Liver (tissue), 9 donors: ENCODE measurements around the gene SLC5A2. TPM values are rescaled to one million over a fixed set of nuclear protein-coding genes. Genes with fewer than 3 reads are reported as not detected.

ENCODE experiments used
- DNase-seq: peaks from one replicate; pipeline ENCODE4 v3.0.0-alpha.2; 2017; ENCODE audit warnings: low spot score
- H3K27ac ChIP-seq, 2 donors: one replicate each; pipeline ENCODE4 v1.7.0; 2013; ENCODE audit warnings: inconsistent platforms in 2 of 2, low read length in 2 of 2, control low read depth in 1 of 2, low read depth in 1 of 2, mild to moderate bottlenecking in 1 of 2
- H3K27me3 ChIP-seq, 4 donors: one replicate each; pipeline versions ENCODE4 v1.6.1 to v1.7.0; 2013; ENCODE audit warnings: low read length in 3 of 4, inconsistent platforms in 1 of 4, mild to moderate bottlenecking in 1 of 4, moderate library complexity in 1 of 4; ENCODE audit not compliant: control insufficient read depth in 4 of 4, insufficient read depth in 4 of 4
- H3K36me3 ChIP-seq, 4 donors: one replicate each; pipeline versions ENCODE4 v1.6.1 to v1.7.0; 2013; ENCODE audit warnings: low read length in 3 of 4, mild to moderate bottlenecking in 3 of 4, low read depth in 1 of 4, moderate library complexity in 1 of 4; ENCODE audit not compliant: control insufficient read depth in 4 of 4, insufficient read depth in 3 of 4
- H3K4me1 ChIP-seq, 4 donors: one replicate each; pipeline versions ENCODE4 v1.6.1 to v1.7.0; 2013; ENCODE audit warnings: low read length in 3 of 4, mild to moderate bottlenecking in 3 of 4, moderate library complexity in 1 of 4; ENCODE audit not compliant: control insufficient read depth in 4 of 4, insufficient read depth in 4 of 4
- H3K4me3 ChIP-seq, 3 donors: one replicate each; pipeline versions ENCODE4 v1.6.1 to v1.7.0; 2013; ENCODE audit warnings: low read length in 3 of 3, control low read depth in 1 of 3, low read depth in 1 of 3, mild to moderate bottlenecking in 1 of 3
- H3K9ac ChIP-seq, 2 donors: one replicate each; pipeline ENCODE4 v1.7.0; 2013; ENCODE audit warnings: low read length in 2 of 2, mild to moderate bottlenecking in 2 of 2, moderate library complexity in 2 of 2, control low read depth in 1 of 2, low read depth in 1 of 2
- H3K9me3 ChIP-seq, 4 donors: one replicate each; pipeline versions ENCODE4 v1.6.1 to v1.7.0; 2013; ENCODE audit warnings: low read length in 3 of 4; ENCODE audit not compliant: control insufficient read depth in 4 of 4
- EGR1 ChIP-seq, 2 donors: IDR thresholded peaks; 2 replicates each; pipeline ENCODE4 v1.6.1; 2016 to 2018; ENCODE audit warnings: antibody characterized with exemption in 2 of 2, low read depth in 2 of 2
- FOXA1 ChIP-seq: IDR thresholded peaks from 2 replicates; pipeline ENCODE4 v1.6.1; 2016; ENCODE audit warnings: antibody characterized with exemption
- FOXA2 ChIP-seq: IDR thresholded peaks from 2 replicates; pipeline ENCODE4 v1.6.1; 2016; ENCODE audit warnings: antibody characterized with exemption
- GABPA ChIP-seq, 2 donors: IDR thresholded peaks in 1 of 2; conservative IDR thresholded peaks in 1 of 2; 2 replicates each; pipeline ENCODE4 v1.6.1; 2016; ENCODE audit warnings: antibody characterized with exemption in 2 of 2, mild to moderate bottlenecking in 1 of 2, moderate library complexity in 1 of 2
- HNF4A ChIP-seq, 2 donors: conservative IDR thresholded peaks; 2 replicates each; pipeline ENCODE4 v1.6.1; 2016; ENCODE audit warnings: antibody characterized with exemption in 2 of 2, mild to moderate bottlenecking in 2 of 2
- HNF4G ChIP-seq: IDR thresholded peaks from 2 replicates; pipeline ENCODE4 v1.6.1; 2016; ENCODE audit warnings: antibody characterized with exemption
- JUND ChIP-seq, 2 donors: IDR thresholded peaks; 2 replicates each; pipeline ENCODE4 v1.6.1; 2016; ENCODE audit warnings: antibody characterized with exemption in 2 of 2
- NR2F2 ChIP-seq: IDR thresholded peaks from 2 replicates; pipeline ENCODE4 v1.6.1; 2016; ENCODE audit warnings: antibody characterized with exemption
- RAD21 ChIP-seq, 2 donors: IDR thresholded peaks; 2 replicates each; pipeline ENCODE4 v1.6.1; 2016; ENCODE audit warnings: antibody characterized with exemption in 2 of 2, mild to moderate bottlenecking in 2 of 2
- RXRA ChIP-seq, 2 donors: IDR thresholded peaks; 2 replicates each; pipeline ENCODE4 v1.6.1; 2017 to 2018; ENCODE audit warnings: antibody characterized with exemption in 2 of 2, mild to moderate bottlenecking in 1 of 2
- SP1 ChIP-seq: IDR thresholded peaks from 2 replicates; pipeline ENCODE4 v1.6.1; 2018; ENCODE audit warnings: antibody characterized with exemption, mild to moderate bottlenecking
- TAF1 ChIP-seq: conservative IDR thresholded peaks from 2 replicates; pipeline ENCODE4 v1.6.1; 2016; ENCODE audit warnings: antibody characterized with exemption, mild to moderate bottlenecking
- YY1 ChIP-seq: IDR thresholded peaks from 2 replicates; pipeline ENCODE4 v1.6.1; 2016; ENCODE audit warnings: antibody characterized with exemption, mild to moderate bottlenecking
- whole genome bisulfite sequencing: extraction: QIAGEN DNeasy Blood & Tissue Kit; methylation state at CpG from one replicate; pipeline ENCODE4 v1.1.7; 2013; 5-methylcytosine and 5-hydroxymethylcytosine counted together
- polyA plus RNA-seq, 2 donors: library from polyadenylated mRNA; stranded (reverse) in 1 of 2; unstranded in 1 of 2; fragments of 200-250 nt in 1 of 2; fragments of >200 nt in 1 of 2; fragmentation: Nextera tagmentation in 1 of 2; extraction: Ambion mirVana in 1 of 2; gene quantifications; one replicate each; pipeline versions ENCODE4 v1.2.1 to v1.2.3, GENCODE V29; 2013 to 2015
- total RNA-seq, 2 donors: library from RNA; depleted of rRNA; stranded (reverse); fragments of >200 nt; gene quantifications; one replicate each; pipeline ENCODE4 v1.2.3, GENCODE V29; 2014
- TF ChIP-seq, protein P1 (sequence below): IDR thresholded peaks from 2 replicates; pipeline ENCODE4 v1.6.1; 2016; ENCODE audit warnings: antibody characterized with exemption
- TF ChIP-seq, protein P2 (sequence below): IDR thresholded peaks from 2 replicates; pipeline ENCODE4 v1.6.1; 2016; ENCODE audit warnings: antibody characterized with exemption, mild to moderate bottlenecking
- TF ChIP-seq, protein P3 (sequence below): IDR thresholded peaks from 2 replicates; pipeline ENCODE4 v1.6.1; 2016; ENCODE audit warnings: antibody characterized with exemption
- TF ChIP-seq, protein P4 (sequence below): IDR thresholded peaks from 2 replicates; pipeline ENCODE4 v1.6.1; 2016; ENCODE audit warnings: antibody characterized with exemption
- TF ChIP-seq, protein P5 (sequence below): fragments of 150-350 bp; IDR thresholded peaks from 2 replicates; pipeline ENCODE4 v1.5.1; 2017; ENCODE audit warnings: improper control_type of control experiment, low read depth, low read length; ENCODE audit not compliant: missing input control
- donor health status: healthy.
- donor health status: healthy.
- donor health status: healthy.
- donor health status: healthy.
- donor health status: healthy.

The SLC5A2 gene
- total and polyA plus RNA-seq, 4 donors: 0.14 to 8.1 (median 0.93) TPM; not detected in 1

DNA sequence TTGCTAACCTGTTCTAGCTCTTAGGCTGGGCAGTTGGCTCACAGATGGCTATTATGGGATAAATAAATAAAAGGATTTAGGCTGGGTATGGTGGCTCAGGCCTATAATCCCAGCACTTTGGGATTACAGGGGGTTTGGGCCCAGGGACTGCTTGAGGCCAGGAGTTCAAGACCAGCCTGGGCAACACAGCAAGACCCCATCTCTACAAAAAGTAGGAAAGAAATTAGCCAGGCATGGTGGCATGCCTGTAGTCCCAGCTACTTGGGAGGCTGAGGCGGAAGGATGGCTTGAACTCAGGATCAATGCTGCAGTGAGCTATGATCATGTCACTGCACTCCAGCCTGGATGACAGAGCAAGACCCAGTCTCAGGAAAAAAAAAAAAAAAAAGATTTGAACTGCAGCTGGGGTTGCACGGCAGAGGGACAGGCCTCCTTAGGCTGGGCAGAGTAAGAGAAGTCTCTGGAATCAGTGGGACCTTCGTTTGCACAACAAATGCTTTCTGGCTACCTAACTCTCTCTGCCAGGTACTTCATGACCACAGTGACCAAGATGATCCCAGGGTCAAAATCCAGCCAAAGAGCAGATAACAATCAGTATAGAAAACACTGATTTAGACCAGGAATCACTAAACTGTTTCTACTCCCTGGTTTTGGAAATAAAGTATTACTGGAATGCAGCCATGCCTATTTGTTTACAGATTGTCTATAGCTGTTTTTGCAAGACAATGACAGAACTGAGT, 18.5 kb downstream of the SLC5A2 start:
- Histone ChIP-seq H3K27me3 (no peaks in the 10 kb centered on the region), H3K36me3 (peaks cover 1 to 29% (median 20%) of the 10 kb centered on the region in 4 donors), H3K27ac (peak overlapping the region; percentile 58 to 77), H3K4me3 (no peak overlapping the region), H3K4me1 (peaks cover 7 to 56% (median 45%) of the 10 kb centered on the region in 4 donors), H3K9ac (no peak overlapping the region), H3K9me3 (no peaks in the 10 kb centered on the region)
- TF ChIP-seq EGR1 (IDR thresholded peaks at IDR 0.05; ENCODE audit: low read depth in 2 of 2) (peak in 1 of 2 donors; percentile 42), JUND (IDR thresholded peaks at IDR 0.05) (peak; percentile 61 to 81), FOXA2 (peak; percentile 42), RAD21 (IDR thresholded peaks at IDR 0.05) (peak in 1 of 2 donors; percentile 51), GABPA (IDR thresholded peaks at IDR 0.05 in 1 of 2, conservative IDR thresholded peaks at IDR 0.05 in 1 of 2) (peak in 1 of 2 donors; percentile 66), FOXA1 (no peak), RXRA (IDR thresholded peaks at IDR 0.05) (peak; percentile 80 to 93), TAF1 (no peak), HNF4G (peak; percentile 88), YY1 (peak; percentile 75), NR2F2 (peak; percentile 63), HNF4A (conservative IDR thresholded peaks at IDR 0.05) (peak; percentile 98 to 99), SP1 (peak; percentile 94)
- TF ChIP-seq, protein P1, sequence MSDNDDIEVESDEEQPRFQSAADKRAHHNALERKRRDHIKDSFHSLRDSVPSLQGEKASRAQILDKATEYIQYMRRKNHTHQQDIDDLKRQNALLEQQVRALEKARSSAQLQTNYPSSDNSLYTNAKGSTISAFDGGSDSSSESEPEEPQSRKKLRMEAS: no peak
- TF ChIP-seq, protein P2, sequence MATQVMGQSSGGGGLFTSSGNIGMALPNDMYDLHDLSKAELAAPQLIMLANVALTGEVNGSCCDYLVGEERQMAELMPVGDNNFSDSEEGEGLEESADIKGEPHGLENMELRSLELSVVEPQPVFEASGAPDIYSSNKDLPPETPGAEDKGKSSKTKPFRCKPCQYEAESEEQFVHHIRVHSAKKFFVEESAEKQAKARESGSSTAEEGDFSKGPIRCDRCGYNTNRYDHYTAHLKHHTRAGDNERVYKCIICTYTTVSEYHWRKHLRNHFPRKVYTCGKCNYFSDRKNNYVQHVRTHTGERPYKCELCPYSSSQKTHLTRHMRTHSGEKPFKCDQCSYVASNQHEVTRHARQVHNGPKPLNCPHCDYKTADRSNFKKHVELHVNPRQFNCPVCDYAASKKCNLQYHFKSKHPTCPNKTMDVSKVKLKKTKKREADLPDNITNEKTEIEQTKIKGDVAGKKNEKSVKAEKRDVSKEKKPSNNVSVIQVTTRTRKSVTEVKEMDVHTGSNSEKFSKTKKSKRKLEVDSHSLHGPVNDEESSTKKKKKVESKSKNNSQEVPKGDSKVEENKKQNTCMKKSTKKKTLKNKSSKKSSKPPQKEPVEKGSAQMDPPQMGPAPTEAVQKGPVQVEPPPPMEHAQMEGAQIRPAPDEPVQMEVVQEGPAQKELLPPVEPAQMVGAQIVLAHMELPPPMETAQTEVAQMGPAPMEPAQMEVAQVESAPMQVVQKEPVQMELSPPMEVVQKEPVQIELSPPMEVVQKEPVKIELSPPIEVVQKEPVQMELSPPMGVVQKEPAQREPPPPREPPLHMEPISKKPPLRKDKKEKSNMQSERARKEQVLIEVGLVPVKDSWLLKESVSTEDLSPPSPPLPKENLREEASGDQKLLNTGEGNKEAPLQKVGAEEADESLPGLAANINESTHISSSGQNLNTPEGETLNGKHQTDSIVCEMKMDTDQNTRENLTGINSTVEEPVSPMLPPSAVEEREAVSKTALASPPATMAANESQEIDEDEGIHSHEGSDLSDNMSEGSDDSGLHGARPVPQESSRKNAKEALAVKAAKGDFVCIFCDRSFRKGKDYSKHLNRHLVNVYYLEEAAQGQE: peak; percentile 56
- TF ChIP-seq, protein P3, sequence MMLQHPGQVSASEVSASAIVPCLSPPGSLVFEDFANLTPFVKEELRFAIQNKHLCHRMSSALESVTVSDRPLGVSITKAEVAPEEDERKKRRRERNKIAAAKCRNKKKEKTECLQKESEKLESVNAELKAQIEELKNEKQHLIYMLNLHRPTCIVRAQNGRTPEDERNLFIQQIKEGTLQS: peak; percentile 51
- TF ChIP-seq, protein P4, sequence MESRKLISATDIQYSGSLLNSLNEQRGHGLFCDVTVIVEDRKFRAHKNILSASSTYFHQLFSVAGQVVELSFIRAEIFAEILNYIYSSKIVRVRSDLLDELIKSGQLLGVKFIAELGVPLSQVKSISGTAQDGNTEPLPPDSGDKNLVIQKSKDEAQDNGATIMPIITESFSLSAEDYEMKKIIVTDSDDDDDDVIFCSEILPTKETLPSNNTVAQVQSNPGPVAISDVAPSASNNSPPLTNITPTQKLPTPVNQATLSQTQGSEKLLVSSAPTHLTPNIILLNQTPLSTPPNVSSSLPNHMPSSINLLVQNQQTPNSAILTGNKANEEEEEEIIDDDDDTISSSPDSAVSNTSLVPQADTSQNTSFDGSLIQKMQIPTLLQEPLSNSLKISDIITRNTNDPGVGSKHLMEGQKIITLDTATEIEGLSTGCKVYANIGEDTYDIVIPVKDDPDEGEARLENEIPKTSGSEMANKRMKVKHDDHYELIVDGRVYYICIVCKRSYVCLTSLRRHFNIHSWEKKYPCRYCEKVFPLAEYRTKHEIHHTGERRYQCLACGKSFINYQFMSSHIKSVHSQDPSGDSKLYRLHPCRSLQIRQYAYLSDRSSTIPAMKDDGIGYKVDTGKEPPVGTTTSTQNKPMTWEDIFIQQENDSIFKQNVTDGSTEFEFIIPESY: no peak
- TF ChIP-seq, protein P5, sequence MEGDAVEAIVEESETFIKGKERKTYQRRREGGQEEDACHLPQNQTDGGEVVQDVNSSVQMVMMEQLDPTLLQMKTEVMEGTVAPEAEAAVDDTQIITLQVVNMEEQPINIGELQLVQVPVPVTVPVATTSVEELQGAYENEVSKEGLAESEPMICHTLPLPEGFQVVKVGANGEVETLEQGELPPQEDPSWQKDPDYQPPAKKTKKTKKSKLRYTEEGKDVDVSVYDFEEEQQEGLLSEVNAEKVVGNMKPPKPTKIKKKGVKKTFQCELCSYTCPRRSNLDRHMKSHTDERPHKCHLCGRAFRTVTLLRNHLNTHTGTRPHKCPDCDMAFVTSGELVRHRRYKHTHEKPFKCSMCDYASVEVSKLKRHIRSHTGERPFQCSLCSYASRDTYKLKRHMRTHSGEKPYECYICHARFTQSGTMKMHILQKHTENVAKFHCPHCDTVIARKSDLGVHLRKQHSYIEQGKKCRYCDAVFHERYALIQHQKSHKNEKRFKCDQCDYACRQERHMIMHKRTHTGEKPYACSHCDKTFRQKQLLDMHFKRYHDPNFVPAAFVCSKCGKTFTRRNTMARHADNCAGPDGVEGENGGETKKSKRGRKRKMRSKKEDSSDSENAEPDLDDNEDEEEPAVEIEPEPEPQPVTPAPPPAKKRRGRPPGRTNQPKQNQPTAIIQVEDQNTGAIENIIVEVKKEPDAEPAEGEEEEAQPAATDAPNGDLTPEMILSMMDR: no peak
- 49% methylated on average over 3 of the region's 3 CpGs for WGBS
- no peak for DNase-seq
